Left lung (tissue), 10 donors: ENCODE measurements around the gene C1QTNF8. TPM values are rescaled to one million over a fixed set of nuclear protein-coding genes. Genes with fewer than 3 reads are reported as not detected.

ENCODE experiments used
- ATAC-seq: fragments of 200-7000 bp; cut with Tn5 transposase; one replicate; pipeline ENCODE4 v1.9.1; 2020; ENCODE audit warnings: moderate library complexity
- DNase-seq, 4 donors: peaks; one replicate each; pipeline ENCODE4 v3.0.0-alpha.2; 2013 to 2020
- H3K27ac ChIP-seq, 2 donors: fragments of 200-600 bp; sonication (generic) in 1 of 2; one replicate each; pipeline versions ENCODE4 v1.5.0 to v1.8.0; 2020 to 2021
- H3K27me3 ChIP-seq, 2 donors: fragments of 200-600 bp; sonication (generic) in 1 of 2; one replicate each; pipeline versions ENCODE4 v1.5.0 to v1.8.0; 2020 to 2021
- H3K36me3 ChIP-seq, 2 donors: fragments of 200-600 bp; sonication (generic) in 1 of 2; one replicate each; pipeline versions ENCODE4 v1.5.0 to v1.8.0; 2020 to 2021
- H3K4me1 ChIP-seq, 2 donors: fragments of 200-600 bp; one replicate each; pipeline ENCODE4 v1.8.0; 2021
- H3K4me3 ChIP-seq, 2 donors: fragments of 200-600 bp; sonication (generic) in 1 of 2; one replicate each; pipeline versions ENCODE4 v1.5.0 to v1.8.0; 2020 to 2021; ENCODE audit warnings: mild to moderate bottlenecking in 1 of 2
- H3K9me3 ChIP-seq, 2 donors: fragments of 200-600 bp; sonication (generic) in 1 of 2; one replicate each; pipeline versions ENCODE4 v1.5.0 to v1.8.0; 2020 to 2021
- CTCF ChIP-seq, 2 donors: fragments of 200-600 bp; sonication (generic) in 1 of 2; IDR thresholded peaks; one replicate each; pipeline versions ENCODE4 v1.5.0 to v1.8.0; 2021; ENCODE audit warnings: antibody characterized with exemption in 2 of 2
- intact Hi-C, 2 donors: fragments of 100-400 bp; cut with DNase I; formaldehyde crosslinking; loops; one replicate each; pipeline versions ENCODE4 v1.11.2 to v1.14.2; 2022
- polyA plus RNA-seq, 6 donors: library from polyadenylated mRNA; unstranded; fragments of 120-200 nt; gene quantifications; one replicate each; pipeline ENCODE4 v1.2.1, GENCODE V29; 2013; ENCODE audit not compliant: insufficient read length in 6 of 6
- total RNA-seq, 2 donors: library from RNA; stranded (reverse); fragmentation: NEBNext Ultra II Directional; extraction: Animal tissue kit (Norgen Biotek cat#: 25700); gene quantifications; one replicate each; pipeline ENCODE4 v1.2.1, GENCODE V29; 2021
- donor health status: DM: no; HTN: yes; CAD: no.
- donor health status: DM: no; HTN: no; CAD: no.

The C1QTNF8 gene
- total and polyA plus RNA-seq, 8 donors = 0.10 to 0.23 (median 0.10) TPM; not detected in 5

- Histone ChIP-seq H3K27me3 (peaks cover 36 to 95% of the 10 kb centered on the region in 2 donors), H3K4me3 (no peak overlapping the region), H3K9me3 (no peaks in the 10 kb centered on the region), H3K27ac (no peak overlapping the region), H3K4me1 (no peaks in the 10 kb centered on the region), H3K36me3 (no peaks in the 10 kb centered on the region)
- intact Hi-C loops = no loop called here
- TF ChIP-seq CTCF (IDR thresholded peaks at IDR 0.05) = no peak
- no peak for ATAC-seq
- no peak for DNase-seq
These were observed 22.3 kb downstream of the C1QTNF8 start for GRCh38 chr16:1073566-1074378.

- Histone ChIP-seq H3K4me3 (no peak overlapping the region), H3K36me3 (no peaks in the 10 kb centered on the region), H3K9me3 (no peaks in the 10 kb centered on the region), H3K27ac (no peak overlapping the region), H3K27me3 (peaks cover 36 to 95% of the 10 kb centered on the region in 2 donors), H3K4me1 (no peaks in the 10 kb centered on the region)
- no peak for TF ChIP-seq CTCF (IDR thresholded peaks at IDR 0.05)
- ATAC-seq (no peak), DNase-seq (no peak)
- intact Hi-C loops = no loop called here
These were observed 22.8 kb downstream of the C1QTNF8 start for GRCh38 chr16:1073262-1073558.

DNA sequence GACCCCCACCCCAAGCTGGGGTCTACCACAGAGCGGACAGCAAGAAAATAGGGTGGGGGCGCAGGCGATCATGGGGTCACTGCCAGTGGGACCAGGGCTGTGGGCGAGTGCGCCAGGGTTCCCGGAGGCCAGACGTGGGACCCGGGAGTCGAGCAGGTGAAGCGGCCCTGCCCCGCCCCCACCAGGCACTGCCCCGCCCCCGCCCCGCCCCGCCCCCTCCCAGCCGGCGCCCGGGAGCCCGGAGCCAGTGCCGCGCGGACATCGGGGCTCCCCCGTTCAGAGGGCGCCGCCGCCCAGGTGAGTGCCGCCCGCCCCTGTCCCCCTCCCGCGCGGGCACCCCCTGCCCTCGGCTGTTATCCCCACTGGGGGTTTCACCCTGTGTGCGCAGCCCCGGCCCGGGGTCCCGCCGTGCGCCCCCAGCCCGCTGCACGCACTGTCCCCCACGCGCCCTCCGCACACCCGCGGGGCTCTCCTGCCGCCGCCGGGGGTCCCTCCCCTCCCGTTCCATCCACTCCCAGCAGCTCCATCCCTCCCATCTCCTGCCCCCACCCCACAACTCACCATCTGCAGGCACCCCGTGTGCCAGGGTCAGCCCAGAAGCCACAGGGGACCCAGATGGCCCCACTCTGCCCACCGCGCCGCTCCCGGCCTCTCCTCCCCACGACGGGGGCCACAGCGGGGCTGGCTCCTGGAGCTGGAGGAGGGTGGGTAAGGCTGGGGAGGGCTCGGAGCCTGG is 23.4 kb downstream of the C1QTNF8 start, which contains the start of gene SSTR5:
SSTR5 (plus strand) TSS at position 222 of the 736 bp plus-strand sequence. CDS start 6,122 bp downstream, outside the sequence.
- no peaks in the 10 kb centered on the region for H3K36me3 ChIP-seq
- ATAC-seq = no peak
- H3K27me3 ChIP-seq = peaks cover 36 to 95% of the 10 kb centered on the region in 2 donors
- TF ChIP-seq CTCF (IDR thresholded peaks at IDR 0.05) = no peak
- no peaks in the 10 kb centered on the region for H3K4me1 ChIP-seq
- no peak within 1 kb of the TSS for H3K27ac ChIP-seq
- no peak for DNase-seq
- no peak within 1 kb of the TSS for H3K4me3 ChIP-seq
- intact Hi-C loops = no loop called here
- H3K9me3 ChIP-seq = no peaks in the 10 kb centered on the region

GRCh38 chr16:1071561-1072225 is 24.4 kb downstream of the C1QTNF8 start:
- Histone ChIP-seq H3K27me3 (peaks cover 36 to 95% of the 10 kb centered on the region in 2 donors), H3K27ac (no peak overlapping the region), H3K4me3 (no peak overlapping the region), H3K9me3 (no peaks in the 10 kb centered on the region), H3K4me1 (no peaks in the 10 kb centered on the region), H3K36me3 (no peaks in the 10 kb centered on the region)
- no peak for TF ChIP-seq CTCF (IDR thresholded peaks at IDR 0.05)
- no peak for ATAC-seq
- no peak for DNase-seq
- intact Hi-C loops = no loop called here
